Astrocyte of the spinal cord (primary cell): ENCODE results near the gene PRMT9.

Experiments used
- DNase-seq: peaks from one replicate; pipeline ENCODE4 v3.0.0; 2011; ENCODE audit warnings: low read depth, low spot score
- H3K4me3 ChIP-seq: 2 replicates; pipeline ENCODE4 v1.5.1; 2011; ENCODE audit warnings: low read depth, mild to moderate bottlenecking, low read length, moderate library complexity
- CTCF ChIP-seq: IDR thresholded peaks from 2 replicates; pipeline ENCODE4 v1.5.1; 2012; ENCODE audit warnings: low read depth, mild to moderate bottlenecking, low read length, inconsistent platforms
- in situ Hi-C: cut with HindIII; loops from 2 replicates; pipeline ENCODE4 v1.10.0; 2017; ENCODE audit warnings: low sequenced_read_pairs

Gene PRMT9

GRCh38 chr4:147683188-147683591, 773 bp downstream of the PRMT9 start:
- TF ChIP-seq CTCF, result no peak
- DNase-seq, result peak; percentile 29
- in situ Hi-C loops, result no loop called here
- H3K4me3 ChIP-seq, result peak overlapping the region; percentile 82

- in situ Hi-C loops, result no loop called here
- H3K4me3 ChIP-seq, result peak overlapping the region; percentile 82
- no peak for TF ChIP-seq CTCF
- DNase-seq, result no peak
These were observed 1.2 kb downstream of the PRMT9 start for GRCh38 chr4:147682755-147683154.

GRCh38 chr4:147678796-147679549, 5.0 kb downstream of the PRMT9 start:
- H3K4me3 ChIP-seq, result no peak overlapping the region
- DNase-seq, result no peak
- TF ChIP-seq CTCF, result no peak
- in situ Hi-C loops, result no loop called here

GRCh38 chr4:147678106-147678505, 5.9 kb downstream of the PRMT9 start:
- no peak for TF ChIP-seq CTCF
- in situ Hi-C loops, result no loop called here
- H3K4me3 ChIP-seq, result no peak overlapping the region
- no peak for DNase-seq

- no peak for TF ChIP-seq CTCF
- in situ Hi-C loops, result no loop called here
- no peak for DNase-seq
- no peak overlapping the region for H3K4me3 ChIP-seq
These were observed 9.5 kb downstream of the PRMT9 start for GRCh38 chr4:147674496-147674895.

GRCh38 chr4:147674073-147674472, 9.9 kb downstream of the PRMT9 start:
- no peak for TF ChIP-seq CTCF
- in situ Hi-C loops, result no loop called here
- DNase-seq, result no peak
- H3K4me3 ChIP-seq, result no peak overlapping the region
